ENCODE results near the gene POMT1. TPM values are rescaled to one million over a fixed set of nuclear protein-coding genes. Genes with fewer than 3 reads are reported as not detected.
"Not testable (repeated sequence)": the region's sequence is repeated elsewhere in the genome, so short reads cannot be mapped to it uniquely, and the experiment has no call there.

The POMT1 gene
- total RNA-seq, 1 donor from 2014 or later: 57.6 TPM

DNA sequence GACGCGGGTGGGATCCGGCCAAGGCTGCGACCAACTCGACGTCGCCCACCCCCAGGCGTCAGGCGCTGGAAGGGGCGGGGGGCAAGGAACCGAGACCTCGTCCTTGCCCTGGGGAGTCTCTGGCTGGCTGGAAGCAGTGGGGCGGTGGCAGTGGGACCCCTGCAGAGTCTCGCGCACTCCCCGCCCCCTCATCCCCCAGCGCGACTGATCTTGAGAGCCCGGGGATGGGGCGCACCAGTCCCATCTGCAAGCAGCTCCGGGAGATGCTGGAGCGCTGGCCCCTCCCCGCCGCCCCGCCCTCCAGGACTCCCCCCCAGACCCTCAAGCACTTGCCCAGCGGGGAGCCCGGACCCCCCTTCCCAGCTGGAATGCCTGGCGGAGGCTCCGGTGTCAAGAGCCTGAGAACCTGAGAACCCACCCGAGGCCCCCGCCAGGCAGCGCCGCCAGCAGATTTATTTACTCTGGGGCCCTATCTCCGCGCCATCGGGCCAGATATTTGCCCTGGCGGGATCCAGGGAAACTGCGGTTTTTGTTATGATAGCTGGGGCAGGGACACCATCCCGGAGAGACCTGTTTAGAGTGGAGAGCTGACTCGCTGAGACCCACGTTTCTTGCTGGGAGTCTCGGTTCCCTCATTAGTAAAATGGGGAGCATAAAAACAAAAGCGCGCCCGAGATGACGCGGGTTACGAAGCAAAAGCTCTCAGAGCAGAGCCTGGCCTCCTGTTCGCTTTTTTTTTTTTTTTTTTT lies 43.8 kb downstream of the POMT1 start:
- TF ChIP-seq, protein P1, sequence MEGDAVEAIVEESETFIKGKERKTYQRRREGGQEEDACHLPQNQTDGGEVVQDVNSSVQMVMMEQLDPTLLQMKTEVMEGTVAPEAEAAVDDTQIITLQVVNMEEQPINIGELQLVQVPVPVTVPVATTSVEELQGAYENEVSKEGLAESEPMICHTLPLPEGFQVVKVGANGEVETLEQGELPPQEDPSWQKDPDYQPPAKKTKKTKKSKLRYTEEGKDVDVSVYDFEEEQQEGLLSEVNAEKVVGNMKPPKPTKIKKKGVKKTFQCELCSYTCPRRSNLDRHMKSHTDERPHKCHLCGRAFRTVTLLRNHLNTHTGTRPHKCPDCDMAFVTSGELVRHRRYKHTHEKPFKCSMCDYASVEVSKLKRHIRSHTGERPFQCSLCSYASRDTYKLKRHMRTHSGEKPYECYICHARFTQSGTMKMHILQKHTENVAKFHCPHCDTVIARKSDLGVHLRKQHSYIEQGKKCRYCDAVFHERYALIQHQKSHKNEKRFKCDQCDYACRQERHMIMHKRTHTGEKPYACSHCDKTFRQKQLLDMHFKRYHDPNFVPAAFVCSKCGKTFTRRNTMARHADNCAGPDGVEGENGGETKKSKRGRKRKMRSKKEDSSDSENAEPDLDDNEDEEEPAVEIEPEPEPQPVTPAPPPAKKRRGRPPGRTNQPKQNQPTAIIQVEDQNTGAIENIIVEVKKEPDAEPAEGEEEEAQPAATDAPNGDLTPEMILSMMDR (IDR thresholded peaks at IDR 0.05; ENCODE audit: unreplicated experiment): no peak
- no peak for DNase-seq (ENCODE audit: low spot score)
- H3K9me3 Mint-ChIP-seq (ENCODE audit: unreplicated experiment): peaks cover 15% of the 10 kb centered on the region
- no peak overlapping the region for H3K27ac Mint-ChIP-seq (ENCODE audit: unreplicated experiment)
- peaks cover 32% of the 10 kb centered on the region for H3K36me3 Mint-ChIP-seq (ENCODE audit: low read depth, unreplicated experiment)
- H3K27me3 Mint-ChIP-seq (ENCODE audit: unreplicated experiment): peaks cover 39% of the 10 kb centered on the region
- peaks cover 11% of the 10 kb centered on the region for H3K4me1 Mint-ChIP-seq (ENCODE audit: unreplicated experiment)
- no peak overlapping the region for H3K4me3 Mint-ChIP-seq (ENCODE audit: unreplicated experiment)

DNA sequence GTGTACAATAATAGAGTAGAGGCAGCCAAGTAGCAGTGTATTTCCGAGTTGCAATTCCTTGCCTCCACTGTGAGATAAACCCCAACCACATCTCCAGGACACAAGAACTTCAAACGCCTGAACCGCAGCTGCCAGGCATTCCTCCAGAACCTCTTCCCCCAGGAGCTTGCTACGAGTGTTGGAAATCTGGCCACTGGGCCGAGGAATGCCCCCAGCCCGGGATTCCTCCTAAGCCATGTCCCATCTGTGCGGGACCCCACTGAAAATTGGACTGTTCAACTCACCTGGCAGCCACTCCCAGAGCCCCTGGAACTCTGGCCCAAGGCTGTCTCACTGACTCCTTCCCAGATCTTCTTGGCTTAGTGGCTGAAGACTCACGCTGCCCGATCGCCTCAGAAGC lies 46.5 kb downstream of the POMT1 start:
- not testable (repeated sequence) for H3K4me3 Mint-ChIP-seq (ENCODE audit: unreplicated experiment)

DNA sequence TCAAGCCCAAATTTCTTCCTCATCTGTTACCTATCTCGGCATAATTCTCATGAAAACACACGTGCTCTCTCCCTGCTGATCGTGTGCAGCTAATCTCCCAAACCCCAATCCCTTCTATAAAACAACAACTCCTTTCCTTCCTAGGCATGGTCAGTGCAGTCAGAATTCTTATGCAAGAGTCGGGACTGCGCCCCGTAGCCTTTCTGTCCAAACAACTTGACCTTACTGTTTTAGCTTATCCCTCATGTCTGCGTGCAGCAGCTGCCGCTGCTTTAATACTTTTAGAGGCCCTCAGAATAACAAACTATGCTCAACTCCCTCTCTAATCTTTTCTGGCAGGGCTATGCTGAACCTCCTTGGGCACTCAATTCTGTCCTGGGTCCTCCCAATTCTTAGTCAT lies 47.7 kb downstream of the POMT1 start:
- peaks cover 14% of the 10 kb centered on the region for H3K4me1 Mint-ChIP-seq (ENCODE audit: unreplicated experiment)
- H3K9me3 Mint-ChIP-seq (ENCODE audit: unreplicated experiment); H3K27ac Mint-ChIP-seq (ENCODE audit: unreplicated experiment); DNase-seq (ENCODE audit: low spot score); H3K4me3 Mint-ChIP-seq (ENCODE audit: unreplicated experiment): not testable (repeated sequence)
- peaks cover 30% of the 10 kb centered on the region for H3K27me3 Mint-ChIP-seq (ENCODE audit: unreplicated experiment)
- peaks cover 31% of the 10 kb centered on the region for H3K36me3 Mint-ChIP-seq (ENCODE audit: low read depth, unreplicated experiment)

More for the DNA sequence above, 46.5 kb downstream of the POMT1 start:
- not testable (repeated sequence) for H3K27ac Mint-ChIP-seq (ENCODE audit: unreplicated experiment); DNase-seq (ENCODE audit: low spot score); H3K9me3 Mint-ChIP-seq (ENCODE audit: unreplicated experiment)
- Mint-ChIP-seq H3K27me3 (ENCODE audit: unreplicated experiment) (peaks cover 33% of the 10 kb centered on the region), H3K4me1 (ENCODE audit: unreplicated experiment) (peaks cover 11% of the 10 kb centered on the region), H3K36me3 (ENCODE audit: low read depth, unreplicated experiment) (peaks cover 36% of the 10 kb centered on the region)

DNA sequence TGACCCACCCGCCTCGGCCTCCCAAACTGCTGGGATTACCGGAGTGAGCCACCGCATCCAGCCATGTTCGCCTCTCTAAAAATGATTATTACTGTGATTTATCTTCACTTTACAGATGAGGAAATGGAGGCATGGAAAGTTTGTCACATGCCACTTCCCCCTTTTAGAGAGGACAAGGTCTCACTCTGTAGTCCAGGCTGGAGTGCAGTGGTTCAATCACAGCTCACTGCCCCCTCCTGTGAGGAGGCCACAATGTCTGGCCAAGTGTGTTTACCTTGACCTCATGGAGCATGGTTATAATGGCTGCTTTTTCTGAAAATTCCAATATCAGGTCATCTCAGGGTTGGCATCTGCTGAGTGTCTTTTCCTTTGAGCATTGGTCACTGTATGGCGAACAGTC lies 49.3 kb downstream of the POMT1 start:
- peaks cover 35% of the 10 kb centered on the region for H3K36me3 Mint-ChIP-seq (ENCODE audit: low read depth, unreplicated experiment)
- peaks cover 8% of the 10 kb centered on the region for H3K9me3 Mint-ChIP-seq (ENCODE audit: unreplicated experiment)
- TF ChIP-seq, protein P1 (IDR thresholded peaks at IDR 0.05; ENCODE audit: unreplicated experiment): no peak
- peaks cover 24% of the 10 kb centered on the region for H3K4me1 Mint-ChIP-seq (ENCODE audit: unreplicated experiment)
- H3K27me3 Mint-ChIP-seq (ENCODE audit: unreplicated experiment): peaks cover 36% of the 10 kb centered on the region
- no peak overlapping the region for H3K4me3 Mint-ChIP-seq (ENCODE audit: unreplicated experiment)
- DNase-seq (ENCODE audit: low spot score): no peak
- H3K27ac Mint-ChIP-seq (ENCODE audit: unreplicated experiment): peak overlapping the region; percentile 10

DNA sequence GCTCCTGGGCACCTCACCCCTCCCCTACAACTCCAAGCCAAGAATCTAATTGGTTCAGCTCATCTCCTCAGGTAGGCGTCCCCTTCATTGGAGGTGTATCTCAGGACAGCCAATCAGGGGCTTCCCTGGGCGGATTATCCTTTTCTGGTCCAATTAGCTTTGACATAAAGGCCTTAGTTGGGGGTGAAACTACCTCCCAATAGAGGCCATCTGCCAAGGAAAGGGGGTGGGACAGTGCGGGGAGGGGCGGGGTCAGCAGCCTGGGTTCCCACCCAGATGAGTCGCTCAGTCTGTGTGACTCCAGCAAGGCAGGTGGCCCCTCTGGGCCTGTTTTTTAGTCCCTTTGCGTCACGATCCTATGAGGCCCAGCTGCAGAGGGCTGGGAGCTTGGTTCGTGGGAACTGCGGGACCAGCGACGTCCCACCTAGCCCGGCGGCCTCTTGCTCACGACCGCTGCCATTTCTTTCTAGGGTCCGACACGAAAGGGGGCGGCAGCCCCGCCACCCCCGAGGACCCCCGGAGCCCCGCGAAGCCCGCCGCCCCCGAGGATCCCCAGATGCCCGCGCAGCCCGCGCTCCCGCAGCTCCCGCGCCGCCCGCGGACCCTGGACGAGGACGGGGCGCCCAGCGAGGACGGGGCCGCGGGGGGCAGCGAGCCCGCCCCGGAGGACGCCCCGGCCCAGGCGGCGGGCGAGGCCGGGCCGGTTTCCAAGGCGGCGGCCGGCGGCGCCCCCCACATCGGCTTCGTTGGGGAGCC lies 51.5 kb downstream of the POMT1 start:
- H3K4me1 Mint-ChIP-seq (ENCODE audit: unreplicated experiment): peaks cover 13% of the 10 kb centered on the region
- H3K9me3 Mint-ChIP-seq (ENCODE audit: unreplicated experiment): peaks cover 5% of the 10 kb centered on the region
- H3K36me3 Mint-ChIP-seq (ENCODE audit: low read depth, unreplicated experiment): peaks cover 20% of the 10 kb centered on the region
- H3K4me3 Mint-ChIP-seq (ENCODE audit: unreplicated experiment): no peak overlapping the region
- DNase-seq (ENCODE audit: low spot score): no peak
- TF ChIP-seq, protein P1 (IDR thresholded peaks at IDR 0.05; ENCODE audit: unreplicated experiment): no peak
- H3K27me3 Mint-ChIP-seq (ENCODE audit: unreplicated experiment): peaks cover 30% of the 10 kb centered on the region
- H3K27ac Mint-ChIP-seq (ENCODE audit: unreplicated experiment): no peak overlapping the region
